HepG2 (cell line): ENCODE data around the gene AZU1.

Source experiments
- ZNF350 ChIP-seq: sonication (generic); formaldehyde crosslinking; IDR thresholded peaks from 2 replicates; pipeline ENCODE4 v1.4.0; 2020; ENCODE audit warnings: mild to moderate bottlenecking, low read depth, missing genetic modification reagents, borderline replicate concordance
- ZNF496 ChIP-seq: sonication (generic); formaldehyde crosslinking; IDR thresholded peaks from 2 replicates; pipeline ENCODE4 v1.8.1; 2023; ENCODE audit warnings: mild to moderate bottlenecking, moderate library complexity, missing genetic modification reagents; ENCODE audit not compliant: insufficient replicate concordance

DNA sequence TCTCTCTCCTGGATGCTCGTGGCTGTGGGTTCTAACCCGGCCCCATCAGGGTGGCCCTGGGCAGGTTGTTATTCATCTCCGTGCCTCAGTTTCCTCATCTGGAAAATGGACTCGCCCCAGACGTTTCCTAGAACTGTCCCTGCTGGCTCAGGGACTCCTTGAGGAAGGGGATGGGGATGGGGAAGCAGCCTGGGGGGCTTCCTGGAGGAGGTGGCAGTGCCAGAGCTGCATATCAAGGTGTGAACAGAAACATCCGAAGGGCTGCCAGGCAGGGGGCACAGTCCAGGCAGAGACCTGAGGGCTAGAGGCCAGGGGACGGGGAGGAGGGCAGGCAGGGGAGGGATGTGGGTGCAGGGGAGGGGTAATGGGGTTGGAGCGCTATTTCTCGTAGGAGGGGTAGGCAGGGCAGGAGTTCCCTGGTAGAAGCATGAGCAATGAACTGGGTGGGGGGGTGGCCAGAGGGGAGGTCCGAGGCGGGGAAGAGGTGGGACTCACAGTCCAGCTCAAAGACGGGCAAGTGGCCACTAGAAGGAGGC is 20.8 kb downstream of the AZU1 start:
- TF ChIP-seq ZNF350 (CRISPR knock-in tag) (no peak), ZNF496 (no peak)
